ENCODE measurements around the gene LOXHD1.

Gene LOXHD1

DNA sequence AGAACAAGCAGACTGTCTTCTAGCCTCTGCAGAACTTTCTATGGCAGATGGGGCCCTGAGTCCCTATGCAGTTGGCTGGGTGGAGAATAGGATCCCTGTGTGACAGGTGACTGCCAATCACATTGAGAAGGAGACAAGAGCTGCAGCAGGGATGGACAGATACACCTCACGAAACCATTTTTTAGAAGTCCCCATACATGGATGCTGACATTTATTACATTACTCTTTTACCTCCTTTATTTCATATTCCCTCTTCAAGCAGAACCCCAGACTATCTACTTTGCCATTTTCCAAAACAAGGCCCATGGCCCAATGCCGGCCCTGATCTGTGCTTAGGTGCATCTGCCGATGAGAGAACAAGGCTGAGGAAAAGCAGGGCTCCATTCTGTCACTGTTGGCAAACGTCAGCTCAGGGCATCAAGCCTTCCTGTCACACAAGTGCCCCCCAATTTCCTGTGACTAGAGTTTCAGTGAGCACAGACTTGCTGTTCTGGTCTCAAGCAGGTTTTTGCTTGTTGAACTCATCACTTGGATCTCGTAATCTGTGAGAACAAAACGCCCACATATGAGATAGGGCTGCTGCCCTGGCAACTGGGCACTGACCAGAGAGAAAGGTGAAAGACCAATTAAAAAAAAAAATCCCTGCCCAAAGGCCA lies 35.8 kb downstream of the LOXHD1 start:
- Histone ChIP-seq H3K27me3 (ENCODE audit: insufficient read depth, poor library complexity, severe bottlenecking) (peaks cover 4% of the 10 kb centered on the region), H3K4me3 (replicated peaks; ENCODE audit: insufficient read depth, low read length) (no peak overlapping the region), H3K27ac (replicated peaks) (no peak overlapping the region)
- TF ChIP-seq GABPA (IDR thresholded peaks at IDR 0.05; ENCODE audit: low read depth) (no peak), SPI1 (IDR thresholded peaks at IDR 0.05; ENCODE audit: borderline replicate concordance, low read depth) (no peak), POLR2AphosphoS5 (IDR thresholded peaks at IDR 0.05; ENCODE audit: low read depth) (no peak)
- TF ChIP-seq, protein P1, sequence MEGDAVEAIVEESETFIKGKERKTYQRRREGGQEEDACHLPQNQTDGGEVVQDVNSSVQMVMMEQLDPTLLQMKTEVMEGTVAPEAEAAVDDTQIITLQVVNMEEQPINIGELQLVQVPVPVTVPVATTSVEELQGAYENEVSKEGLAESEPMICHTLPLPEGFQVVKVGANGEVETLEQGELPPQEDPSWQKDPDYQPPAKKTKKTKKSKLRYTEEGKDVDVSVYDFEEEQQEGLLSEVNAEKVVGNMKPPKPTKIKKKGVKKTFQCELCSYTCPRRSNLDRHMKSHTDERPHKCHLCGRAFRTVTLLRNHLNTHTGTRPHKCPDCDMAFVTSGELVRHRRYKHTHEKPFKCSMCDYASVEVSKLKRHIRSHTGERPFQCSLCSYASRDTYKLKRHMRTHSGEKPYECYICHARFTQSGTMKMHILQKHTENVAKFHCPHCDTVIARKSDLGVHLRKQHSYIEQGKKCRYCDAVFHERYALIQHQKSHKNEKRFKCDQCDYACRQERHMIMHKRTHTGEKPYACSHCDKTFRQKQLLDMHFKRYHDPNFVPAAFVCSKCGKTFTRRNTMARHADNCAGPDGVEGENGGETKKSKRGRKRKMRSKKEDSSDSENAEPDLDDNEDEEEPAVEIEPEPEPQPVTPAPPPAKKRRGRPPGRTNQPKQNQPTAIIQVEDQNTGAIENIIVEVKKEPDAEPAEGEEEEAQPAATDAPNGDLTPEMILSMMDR (IDR thresholded peaks at IDR 0.05; ENCODE audit: insufficient read depth, low read length): no peak
- TF ChIP-seq, protein P2, sequence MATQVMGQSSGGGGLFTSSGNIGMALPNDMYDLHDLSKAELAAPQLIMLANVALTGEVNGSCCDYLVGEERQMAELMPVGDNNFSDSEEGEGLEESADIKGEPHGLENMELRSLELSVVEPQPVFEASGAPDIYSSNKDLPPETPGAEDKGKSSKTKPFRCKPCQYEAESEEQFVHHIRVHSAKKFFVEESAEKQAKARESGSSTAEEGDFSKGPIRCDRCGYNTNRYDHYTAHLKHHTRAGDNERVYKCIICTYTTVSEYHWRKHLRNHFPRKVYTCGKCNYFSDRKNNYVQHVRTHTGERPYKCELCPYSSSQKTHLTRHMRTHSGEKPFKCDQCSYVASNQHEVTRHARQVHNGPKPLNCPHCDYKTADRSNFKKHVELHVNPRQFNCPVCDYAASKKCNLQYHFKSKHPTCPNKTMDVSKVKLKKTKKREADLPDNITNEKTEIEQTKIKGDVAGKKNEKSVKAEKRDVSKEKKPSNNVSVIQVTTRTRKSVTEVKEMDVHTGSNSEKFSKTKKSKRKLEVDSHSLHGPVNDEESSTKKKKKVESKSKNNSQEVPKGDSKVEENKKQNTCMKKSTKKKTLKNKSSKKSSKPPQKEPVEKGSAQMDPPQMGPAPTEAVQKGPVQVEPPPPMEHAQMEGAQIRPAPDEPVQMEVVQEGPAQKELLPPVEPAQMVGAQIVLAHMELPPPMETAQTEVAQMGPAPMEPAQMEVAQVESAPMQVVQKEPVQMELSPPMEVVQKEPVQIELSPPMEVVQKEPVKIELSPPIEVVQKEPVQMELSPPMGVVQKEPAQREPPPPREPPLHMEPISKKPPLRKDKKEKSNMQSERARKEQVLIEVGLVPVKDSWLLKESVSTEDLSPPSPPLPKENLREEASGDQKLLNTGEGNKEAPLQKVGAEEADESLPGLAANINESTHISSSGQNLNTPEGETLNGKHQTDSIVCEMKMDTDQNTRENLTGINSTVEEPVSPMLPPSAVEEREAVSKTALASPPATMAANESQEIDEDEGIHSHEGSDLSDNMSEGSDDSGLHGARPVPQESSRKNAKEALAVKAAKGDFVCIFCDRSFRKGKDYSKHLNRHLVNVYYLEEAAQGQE (IDR thresholded peaks at IDR 0.05; ENCODE audit: insufficient replicate concordance, low read depth): no peak
- no peak for DNase-seq (ENCODE audit: low read depth in 1 of 2, low spot score in 1 of 2)

DNA sequence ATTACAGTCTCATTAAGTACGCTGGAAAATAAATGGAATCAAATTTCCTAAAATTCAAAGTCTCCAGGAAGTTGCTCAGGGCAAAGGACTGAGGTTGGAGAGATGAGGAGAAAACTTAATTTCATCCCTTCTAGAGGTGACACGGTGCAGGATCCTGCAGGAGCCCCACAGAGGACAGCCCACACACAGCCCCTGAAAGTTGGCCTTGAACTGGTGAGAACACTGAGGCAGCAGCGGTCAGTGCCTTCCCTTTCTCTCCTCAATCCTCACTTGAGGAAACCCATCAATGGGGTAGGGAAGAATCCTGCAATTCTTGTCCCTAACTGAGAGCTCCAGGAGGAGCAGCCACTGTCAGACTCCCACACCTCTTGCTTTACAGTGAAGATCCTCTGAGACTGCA lies 37.5 kb downstream of the LOXHD1 start:
- DNase-seq (ENCODE audit: low read depth in 1 of 2, low spot score in 1 of 2): no peak
- TF ChIP-seq SPI1 (IDR thresholded peaks at IDR 0.05; ENCODE audit: borderline replicate concordance, low read depth): no peak
- TF ChIP-seq, protein P1 (IDR thresholded peaks at IDR 0.05; ENCODE audit: insufficient read depth, low read length): no peak
- TF ChIP-seq GABPA (IDR thresholded peaks at IDR 0.05; ENCODE audit: low read depth): no peak
- TF ChIP-seq POLR2AphosphoS5 (IDR thresholded peaks at IDR 0.05; ENCODE audit: low read depth): no peak
- TF ChIP-seq, protein P2 (IDR thresholded peaks at IDR 0.05; ENCODE audit: insufficient replicate concordance, low read depth): no peak
- Histone ChIP-seq H3K4me3 (replicated peaks; ENCODE audit: insufficient read depth, low read length) (no peak overlapping the region), H3K27me3 (ENCODE audit: insufficient read depth, poor library complexity, severe bottlenecking) (peaks cover 4% of the 10 kb centered on the region), H3K27ac (replicated peaks) (no peak overlapping the region)

DNA sequence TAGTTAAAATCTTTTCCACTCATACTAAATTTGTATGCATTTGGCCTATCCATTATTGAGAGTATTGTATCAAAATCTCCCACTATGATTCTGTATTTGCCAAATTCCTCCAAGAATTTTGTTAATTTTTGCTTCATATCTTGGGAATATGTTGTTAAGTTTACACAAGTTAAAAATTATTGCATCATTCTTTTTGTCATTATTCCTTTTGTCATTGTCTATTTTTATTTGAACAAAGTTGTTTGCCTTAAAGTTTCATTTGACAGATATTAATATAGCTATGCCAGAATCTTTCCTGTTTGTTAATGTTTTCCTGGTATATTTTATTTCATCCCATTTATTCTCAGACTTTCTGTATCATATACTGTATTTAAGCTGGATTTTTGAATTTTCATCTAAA lies 41.3 kb downstream of the LOXHD1 start:
- TF ChIP-seq, protein P1 (IDR thresholded peaks at IDR 0.05; ENCODE audit: insufficient read depth, low read length): no peak
- TF ChIP-seq GABPA (IDR thresholded peaks at IDR 0.05; ENCODE audit: low read depth) (no peak), SPI1 (IDR thresholded peaks at IDR 0.05; ENCODE audit: borderline replicate concordance, low read depth) (no peak), POLR2AphosphoS5 (IDR thresholded peaks at IDR 0.05; ENCODE audit: low read depth) (no peak)
- TF ChIP-seq, protein P2 (IDR thresholded peaks at IDR 0.05; ENCODE audit: insufficient replicate concordance, low read depth): no peak
- no peak for DNase-seq (ENCODE audit: low read depth in 1 of 2, low spot score in 1 of 2)
- Histone ChIP-seq H3K27ac (replicated peaks) (no peak overlapping the region), H3K27me3 (ENCODE audit: insufficient read depth, poor library complexity, severe bottlenecking) (peaks cover 4% of the 10 kb centered on the region), H3K4me3 (replicated peaks; ENCODE audit: insufficient read depth, low read length) (no peak overlapping the region)
